ENCODE results near the gene COTL1. TPM values are rescaled to one million over a fixed set of nuclear protein-coding genes. Genes with fewer than 3 reads are reported as not detected.

The COTL1 gene
- total RNA-seq, 1 experiment from 2014 or later, result 24.8 TPM

DNA sequence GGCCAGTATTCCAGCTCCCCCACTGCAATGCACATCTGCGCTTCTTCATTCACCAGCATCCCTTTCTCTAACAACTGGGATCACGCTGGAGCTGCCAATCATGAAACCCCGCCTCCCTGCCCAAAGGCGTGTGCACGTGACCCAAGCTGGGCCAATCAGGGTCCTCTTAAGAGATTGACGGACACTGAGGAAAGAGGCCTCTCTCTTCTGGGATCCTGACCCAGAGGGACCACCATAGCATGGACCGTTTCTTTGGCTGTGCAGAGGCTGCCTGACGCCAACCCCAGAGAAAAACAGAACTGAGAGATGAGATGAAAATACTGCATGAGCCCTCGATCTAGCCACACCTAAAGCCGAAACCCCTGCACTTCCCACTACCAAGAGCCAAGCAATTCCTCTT lies 32.0 kb downstream of the COTL1 start:
- Histone ChIP-seq H3K27me3 (no peaks in the 10 kb centered on the region), H3K4me3 (no peak overlapping the region), H3K4me1 (no peaks in the 10 kb centered on the region), H3K36me3 (no peaks in the 10 kb centered on the region), H3K27ac (no peak overlapping the region), H3K9me3 (replicated peaks) (no peaks in the 10 kb centered on the region)
- peak; percentile 63 to 77 for DNase-seq

DNA sequence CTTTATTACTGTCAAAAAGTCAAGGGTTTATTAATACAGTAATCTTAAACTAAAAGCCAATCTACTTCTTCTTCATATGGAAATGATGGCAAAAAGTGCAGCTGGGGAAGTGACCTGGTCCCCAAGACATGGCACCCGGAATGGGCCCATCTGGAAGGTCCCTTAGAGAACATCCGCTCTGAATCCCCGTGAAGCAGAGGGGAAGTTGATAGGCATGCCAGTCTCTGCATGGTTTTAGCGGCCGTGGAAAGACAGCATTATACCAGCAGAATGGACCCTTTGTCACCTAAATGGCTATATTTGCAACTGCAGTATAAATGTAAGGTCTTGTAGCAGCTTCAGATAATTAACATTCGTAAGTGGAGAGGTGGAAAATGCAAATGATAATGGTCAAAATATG lies 32.4 kb downstream of the COTL1 start:
- H3K36me3 ChIP-seq, result no peaks in the 10 kb centered on the region
- DNase-seq, result no peak

DNA sequence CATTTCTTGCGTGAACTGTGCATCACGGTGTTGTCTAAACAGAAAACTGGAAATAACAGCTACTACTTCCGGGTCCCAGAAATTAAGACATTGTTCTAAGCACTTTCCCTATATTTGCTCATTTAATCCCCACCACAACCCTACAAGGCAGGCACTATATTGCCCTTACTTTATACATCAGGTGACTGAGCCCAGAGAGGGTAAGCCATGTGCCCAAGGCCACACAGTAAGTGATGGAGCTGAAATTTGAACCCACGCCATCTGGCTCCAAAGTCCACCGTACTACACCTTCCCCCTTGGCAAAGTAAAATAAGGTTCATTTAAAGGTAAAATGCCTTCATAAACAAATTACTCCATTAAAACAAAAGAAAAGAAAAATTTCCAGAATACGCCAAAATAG lies 33.2 kb downstream of the COTL1 start:
- DNase-seq, result no peak
- Histone ChIP-seq H3K36me3 (no peaks in the 10 kb centered on the region), H3K9me3 (replicated peaks) (no peaks in the 10 kb centered on the region), H3K27me3 (no peaks in the 10 kb centered on the region), H3K4me3 (no peak overlapping the region), H3K27ac (no peak overlapping the region), H3K4me1 (no peaks in the 10 kb centered on the region)

More for the DNA sequence above, 32.4 kb downstream of the COTL1 start:
- H3K4me3 ChIP-seq, result no peak overlapping the region
- no peaks in the 10 kb centered on the region for H3K9me3 ChIP-seq (replicated peaks)
- no peaks in the 10 kb centered on the region for H3K4me1 ChIP-seq
- H3K27ac ChIP-seq, result no peak overlapping the region
- H3K27me3 ChIP-seq, result no peaks in the 10 kb centered on the region

DNA sequence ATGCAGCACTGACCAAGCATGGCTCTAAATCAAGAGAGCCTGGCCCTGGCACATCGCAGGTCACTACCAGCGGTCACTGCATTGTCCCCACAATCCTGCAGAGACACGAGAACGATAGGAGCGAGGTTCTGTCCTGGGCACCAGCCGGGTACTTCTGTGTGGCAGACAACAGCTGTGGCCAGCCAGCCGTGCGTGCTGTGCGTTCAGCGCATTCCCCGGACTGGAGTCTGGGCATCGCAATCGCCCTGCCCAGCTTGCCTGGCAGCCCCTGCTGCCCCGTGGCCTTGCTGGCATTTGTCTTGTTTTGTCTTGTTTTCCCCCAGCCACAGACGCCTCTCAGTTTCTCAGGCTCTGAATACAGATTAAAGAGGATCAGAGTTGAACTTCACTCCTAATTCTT lies 33.9 kb downstream of the COTL1 start:
- Histone ChIP-seq H3K4me3 (no peak overlapping the region), H3K27me3 (no peaks in the 10 kb centered on the region), H3K9me3 (replicated peaks) (no peaks in the 10 kb centered on the region), H3K36me3 (no peaks in the 10 kb centered on the region), H3K4me1 (no peaks in the 10 kb centered on the region), H3K27ac (no peak overlapping the region)
- DNase-seq, result no peak

DNA sequence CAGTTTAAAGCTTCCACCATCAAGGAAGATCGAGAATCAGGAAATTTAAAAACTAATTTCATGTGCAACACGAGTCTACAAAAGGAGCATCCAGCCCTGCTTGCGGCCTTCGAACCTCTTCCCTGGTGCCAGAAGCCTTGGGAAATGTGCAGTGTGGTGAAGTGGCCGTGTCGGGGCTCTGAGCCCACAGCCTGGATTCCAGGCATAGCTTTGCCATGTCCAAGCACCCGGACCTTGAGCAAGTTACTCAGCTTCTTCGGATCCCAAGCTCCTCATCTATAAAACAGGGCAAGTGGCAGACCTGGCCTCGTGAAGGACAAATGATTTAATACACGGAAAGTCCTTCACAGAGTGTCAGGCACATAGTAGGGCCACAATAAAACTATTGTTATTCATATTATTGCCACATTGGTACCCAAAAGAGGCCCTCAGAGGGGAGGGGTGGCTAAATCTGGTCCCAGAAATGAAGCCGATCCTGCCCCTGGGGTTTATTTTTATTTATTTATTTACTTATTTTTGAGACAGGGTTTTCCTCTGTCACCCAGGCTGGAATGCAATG lies 34.8 kb downstream of the COTL1 start:
- H3K4me3 ChIP-seq, result no peak overlapping the region
- H3K27ac ChIP-seq, result no peak overlapping the region
- H3K4me1 ChIP-seq, result no peaks in the 10 kb centered on the region
- H3K9me3 ChIP-seq (replicated peaks), result no peaks in the 10 kb centered on the region
- no peaks in the 10 kb centered on the region for H3K27me3 ChIP-seq
- H3K36me3 ChIP-seq, result no peaks in the 10 kb centered on the region
- no peak for DNase-seq

DNA sequence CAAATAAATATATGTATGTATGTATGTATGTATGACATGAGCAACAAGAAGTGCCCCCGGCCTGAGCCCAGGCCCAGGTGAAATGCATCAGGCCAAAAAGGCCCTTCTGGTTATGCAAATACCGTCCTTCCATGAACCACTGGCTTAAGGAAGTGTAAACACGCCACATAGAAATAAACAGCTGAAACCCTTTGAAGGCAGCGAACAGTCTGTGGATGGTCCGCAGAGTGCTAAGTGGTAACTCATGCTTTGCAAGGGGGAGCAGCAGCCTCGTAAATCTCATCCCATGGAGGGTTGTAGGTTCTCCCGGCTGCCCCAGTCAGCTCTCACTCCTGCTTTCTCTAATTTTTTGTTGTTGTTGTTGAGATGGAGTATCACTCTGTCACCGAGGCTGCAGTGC lies 36.7 kb downstream of the COTL1 start:
- DNase-seq, result no peak
- H3K36me3 ChIP-seq, result no peaks in the 10 kb centered on the region
- H3K9me3 ChIP-seq (replicated peaks), result no peaks in the 10 kb centered on the region
- no peaks in the 10 kb centered on the region for H3K27me3 ChIP-seq
- no peak overlapping the region for H3K4me3 ChIP-seq
- H3K4me1 ChIP-seq, result no peaks in the 10 kb centered on the region
- H3K27ac ChIP-seq, result no peak overlapping the region

DNA sequence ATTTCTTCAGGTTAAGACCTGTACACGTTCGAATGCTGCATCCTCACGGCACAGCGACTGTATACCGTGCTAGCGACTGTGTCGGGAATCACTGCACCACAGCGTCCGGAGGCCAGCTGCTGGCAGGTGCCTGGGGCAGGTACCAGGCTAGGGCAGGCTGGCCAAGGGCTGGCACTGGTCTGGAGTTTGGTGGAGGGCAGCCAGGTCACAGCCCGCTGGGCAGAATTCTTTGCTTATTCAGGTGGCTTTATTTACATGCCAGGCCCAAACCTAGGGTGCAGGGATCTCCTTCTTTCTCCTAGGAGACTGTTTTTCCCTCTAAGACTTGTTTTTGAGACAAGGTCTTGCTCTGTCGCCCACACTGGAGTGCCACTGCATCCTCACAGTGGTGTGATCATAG lies 37.9 kb downstream of the COTL1 start:
- no peak overlapping the region for H3K4me3 ChIP-seq
- no peaks in the 10 kb centered on the region for H3K36me3 ChIP-seq

DNA sequence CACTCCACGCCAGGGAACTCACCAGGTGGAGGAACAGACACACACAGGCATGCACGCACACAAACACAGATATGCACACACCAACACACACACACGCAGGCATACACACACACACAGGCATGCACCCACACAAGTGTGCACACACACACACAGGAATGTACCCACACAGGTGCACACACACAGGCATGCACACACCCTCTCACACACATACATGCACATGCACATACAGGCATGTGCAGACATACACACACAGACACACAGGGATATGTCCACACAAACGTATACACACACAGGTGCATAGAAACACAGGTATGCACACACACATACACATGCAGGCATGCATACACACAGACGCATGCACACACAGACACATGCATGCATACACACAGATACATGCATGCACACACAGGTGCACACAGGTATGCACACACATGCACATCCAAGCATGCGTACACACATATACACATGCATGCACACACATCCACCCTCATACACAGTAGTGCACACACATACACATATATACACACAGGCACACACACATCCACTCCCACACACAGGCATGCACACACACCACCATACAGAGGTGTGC lies 39.2 kb downstream of the COTL1 start:
- Histone ChIP-seq H3K4me3 (no peak overlapping the region), H3K9me3 (replicated peaks) (no peaks in the 10 kb centered on the region), H3K27ac (no peak overlapping the region), H3K27me3 (no peaks in the 10 kb centered on the region), H3K36me3 (no peaks in the 10 kb centered on the region), H3K4me1 (no peaks in the 10 kb centered on the region)
- DNase-seq, result no peak

More for the DNA sequence above, 37.9 kb downstream of the COTL1 start:
- no peaks in the 10 kb centered on the region for H3K4me1 ChIP-seq
- H3K9me3 ChIP-seq (replicated peaks), result no peaks in the 10 kb centered on the region
- no peak for DNase-seq
- H3K27ac ChIP-seq, result no peak overlapping the region
- H3K27me3 ChIP-seq, result no peaks in the 10 kb centered on the region

DNA sequence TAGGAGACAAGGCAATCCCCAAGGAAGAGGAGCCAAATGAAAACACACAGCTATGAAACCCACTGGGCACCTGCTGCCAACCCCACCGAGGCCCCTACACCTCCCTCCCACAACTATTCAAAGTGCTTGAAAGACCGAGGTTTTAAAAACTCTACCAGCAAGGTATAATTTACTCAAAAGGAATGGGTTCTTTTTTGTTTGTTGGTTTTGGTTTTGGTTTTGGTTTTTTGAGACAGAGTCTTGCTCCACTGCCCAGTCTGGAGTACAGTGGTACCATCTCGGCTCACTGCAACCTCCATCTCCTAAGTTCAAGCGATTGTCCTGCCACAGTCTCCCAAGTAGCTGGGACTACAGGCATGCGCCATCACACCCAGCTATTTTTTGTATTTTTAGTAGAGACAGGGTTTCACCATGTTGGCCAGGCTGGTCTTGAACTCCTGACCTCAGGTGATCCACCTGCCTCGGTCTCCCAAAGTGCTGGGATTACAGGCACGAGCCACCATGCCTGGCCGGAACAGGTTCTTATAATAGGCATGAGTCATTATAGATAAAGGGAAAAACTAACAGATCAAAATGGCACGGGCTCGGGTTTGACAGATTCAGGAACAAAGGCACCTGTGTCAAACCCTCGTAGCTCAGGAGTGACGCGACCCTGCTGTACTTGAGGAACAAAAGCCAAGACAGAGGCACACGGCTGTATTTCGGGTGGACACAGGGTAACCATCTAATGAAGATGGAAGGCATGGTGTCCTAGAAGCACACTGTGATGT lies 40.7 kb downstream of the COTL1 start:
- Histone ChIP-seq H3K27ac (no peak overlapping the region), H3K4me1 (no peaks in the 10 kb centered on the region), H3K36me3 (no peaks in the 10 kb centered on the region), H3K4me3 (no peak overlapping the region), H3K9me3 (replicated peaks) (no peaks in the 10 kb centered on the region), H3K27me3 (no peaks in the 10 kb centered on the region)
- no peak for DNase-seq

DNA sequence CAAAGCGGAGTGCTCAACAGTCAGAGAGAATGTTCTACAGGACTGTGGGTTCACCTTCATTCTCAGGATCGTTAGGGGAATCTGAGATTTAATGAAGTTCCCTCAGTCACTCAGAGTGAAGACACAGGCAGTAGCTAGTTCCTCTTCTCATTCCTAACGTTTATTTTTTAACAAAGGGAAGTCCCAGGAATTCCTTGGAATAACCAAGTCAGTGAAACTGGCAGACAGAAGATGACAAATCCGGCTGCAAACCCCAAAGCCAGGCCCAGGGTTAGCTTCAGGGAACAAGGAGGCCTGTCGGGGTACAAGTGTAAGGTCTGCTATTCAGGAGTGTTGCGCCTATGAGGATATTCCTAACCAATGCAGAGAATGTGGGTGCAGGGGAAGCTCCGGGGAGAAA lies 42.0 kb downstream of the COTL1 start:
- H3K27ac ChIP-seq, result no peak overlapping the region
- no peak for DNase-seq
- H3K9me3 ChIP-seq (replicated peaks), result no peaks in the 10 kb centered on the region
- no peaks in the 10 kb centered on the region for H3K36me3 ChIP-seq
- H3K4me1 ChIP-seq, result no peaks in the 10 kb centered on the region
- H3K4me3 ChIP-seq, result no peak overlapping the region
- H3K27me3 ChIP-seq, result no peaks in the 10 kb centered on the region

DNA sequence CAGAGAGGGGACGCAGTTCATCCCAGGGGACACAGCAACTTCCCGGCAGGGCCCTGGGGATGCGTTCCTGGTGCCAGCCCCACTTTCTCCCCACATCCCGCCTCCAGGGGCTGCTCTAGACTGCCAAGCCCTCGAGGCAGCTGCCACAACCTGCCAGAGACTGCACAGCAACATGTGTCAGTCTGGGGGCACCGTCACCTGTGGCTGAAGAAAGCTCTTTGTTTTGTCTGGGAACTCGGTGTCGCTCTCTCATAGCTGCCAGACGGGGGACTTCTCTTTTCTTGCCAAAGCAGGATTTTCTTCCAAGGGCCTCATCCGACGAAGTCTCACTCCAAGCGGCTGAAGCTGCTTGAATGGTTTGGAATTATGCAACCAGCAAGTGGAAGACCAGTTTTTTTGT lies 43.7 kb downstream of the COTL1 start:
- Histone ChIP-seq H3K4me3 (no peak overlapping the region), H3K27ac (no peak overlapping the region), H3K36me3 (no peaks in the 10 kb centered on the region), H3K4me1 (no peaks in the 10 kb centered on the region), H3K9me3 (replicated peaks) (no peaks in the 10 kb centered on the region), H3K27me3 (no peaks in the 10 kb centered on the region)
- peak; percentile 18 to 40 for DNase-seq

DNA sequence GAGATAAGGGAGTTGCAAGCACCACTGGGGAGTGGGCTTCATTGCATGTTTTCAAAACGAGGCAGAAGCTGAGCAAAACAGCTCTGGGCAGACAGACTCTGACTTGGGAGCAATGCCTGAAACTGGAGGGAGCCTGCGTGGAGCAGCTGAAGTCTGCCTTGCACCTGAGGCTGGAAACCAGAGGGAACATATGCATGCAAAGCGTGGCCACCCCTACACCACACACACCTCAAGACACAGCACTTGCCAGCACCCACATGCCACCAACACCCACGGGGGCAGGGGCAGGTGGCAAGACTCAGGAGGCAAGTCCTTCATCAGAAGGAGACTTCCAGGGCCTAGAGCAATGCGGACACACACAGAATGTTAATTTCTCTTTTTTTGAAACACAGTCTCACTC lies 45.8 kb downstream of the COTL1 start:
- Histone ChIP-seq H3K27ac (no peak overlapping the region), H3K4me1 (no peaks in the 10 kb centered on the region), H3K4me3 (no peak overlapping the region), H3K9me3 (replicated peaks) (no peaks in the 10 kb centered on the region), H3K36me3 (no peaks in the 10 kb centered on the region), H3K27me3 (no peaks in the 10 kb centered on the region)
- DNase-seq, result no peak

DNA sequence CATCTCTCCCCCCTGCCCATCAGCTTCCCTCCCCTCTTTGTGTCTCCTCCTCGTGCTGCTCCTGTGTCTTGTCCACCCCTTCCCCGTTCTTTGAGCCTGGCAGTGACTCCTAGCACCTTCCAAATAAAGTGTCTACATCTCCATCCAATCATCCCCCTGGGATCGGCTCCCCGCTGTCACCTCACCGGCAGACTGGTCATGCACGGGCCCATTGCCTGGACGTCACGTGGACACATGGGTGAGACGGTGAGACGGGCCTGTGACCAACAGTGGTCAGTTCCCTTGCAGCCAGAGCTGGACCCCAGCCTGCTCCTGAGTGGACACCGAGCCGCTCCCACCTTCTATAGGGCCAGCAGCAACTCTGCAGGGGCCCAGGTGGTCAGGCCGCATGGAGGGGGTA lies 46.4 kb downstream of the COTL1 start:
- Histone ChIP-seq H3K27me3 (no peaks in the 10 kb centered on the region), H3K36me3 (no peaks in the 10 kb centered on the region), H3K9me3 (replicated peaks) (no peaks in the 10 kb centered on the region), H3K27ac (no peak overlapping the region), H3K4me3 (no peak overlapping the region), H3K4me1 (no peaks in the 10 kb centered on the region)
- no peak for DNase-seq

DNA sequence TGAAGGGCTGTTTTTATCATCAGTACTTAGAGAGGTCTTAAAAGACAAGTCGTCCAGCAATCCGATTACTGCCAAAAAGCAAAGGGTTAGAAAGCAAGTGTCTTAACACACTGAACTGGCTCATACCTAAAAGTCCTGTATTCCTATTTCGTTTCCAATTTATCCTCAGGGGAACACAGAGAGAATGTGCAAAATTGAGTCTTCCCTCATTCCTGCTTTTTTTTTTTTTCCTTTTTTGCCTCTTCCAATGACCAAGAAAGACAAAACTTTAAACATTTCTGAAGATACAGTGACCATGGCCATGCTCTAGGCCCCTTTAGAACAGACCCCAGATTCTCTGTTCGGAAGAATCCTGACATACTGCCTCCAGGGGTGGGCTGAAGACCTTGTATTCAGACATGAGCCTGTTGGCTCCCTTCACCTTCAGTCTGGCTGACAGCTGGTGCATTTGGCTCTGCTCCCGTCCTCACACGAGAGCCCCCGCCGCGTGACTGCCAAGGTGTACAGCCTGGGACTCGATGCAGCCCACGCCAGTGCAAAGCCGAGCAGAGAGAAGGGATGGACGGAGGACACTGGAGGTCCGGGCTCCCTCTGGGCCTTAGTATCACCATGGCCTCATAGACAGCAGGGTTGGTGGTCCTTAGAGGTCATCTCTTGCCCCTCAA lies 47.0 kb downstream of the COTL1 start:
- H3K4me1 ChIP-seq, result no peaks in the 10 kb centered on the region
- H3K36me3 ChIP-seq, result no peaks in the 10 kb centered on the region
- H3K4me3 ChIP-seq, result no peak overlapping the region
- no peak overlapping the region for H3K27ac ChIP-seq
- H3K9me3 ChIP-seq (replicated peaks), result no peaks in the 10 kb centered on the region
- DNase-seq, result no peak
- no peaks in the 10 kb centered on the region for H3K27me3 ChIP-seq

DNA sequence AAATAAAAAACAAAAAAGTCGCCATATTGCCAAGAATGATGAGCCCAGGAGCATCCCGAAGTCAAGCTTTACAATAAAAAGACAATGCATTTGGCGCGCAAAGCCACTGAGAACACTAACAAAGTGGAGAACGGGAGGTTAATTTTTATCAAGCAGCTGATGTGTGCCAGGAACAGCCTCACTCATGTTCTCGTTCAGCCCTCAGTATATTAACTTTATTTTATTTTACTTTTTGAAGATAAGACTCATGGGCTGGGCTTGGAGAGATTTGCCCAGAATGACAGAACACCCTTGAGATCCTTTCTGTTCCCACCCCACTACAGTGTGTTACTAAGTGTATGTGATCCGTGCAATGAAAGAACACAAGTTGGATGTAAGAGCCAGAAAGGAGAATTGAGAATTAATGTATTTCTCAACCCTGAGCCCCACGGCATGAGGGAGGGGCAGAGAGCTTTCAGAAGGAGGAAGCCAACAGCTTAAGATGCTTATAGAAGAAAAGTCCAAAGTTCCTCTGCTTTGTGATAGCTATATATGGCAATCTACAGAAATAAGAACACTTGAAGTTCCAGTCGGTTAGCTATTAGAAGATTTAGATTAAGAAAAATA lies 48.4 kb downstream of the COTL1 start:
- no peak for DNase-seq
- no peak overlapping the region for H3K27ac ChIP-seq
- no peaks in the 10 kb centered on the region for H3K36me3 ChIP-seq
- no peaks in the 10 kb centered on the region for H3K27me3 ChIP-seq
- no peak overlapping the region for H3K4me3 ChIP-seq
- no peaks in the 10 kb centered on the region for H3K9me3 ChIP-seq (replicated peaks)
- no peaks in the 10 kb centered on the region for H3K4me1 ChIP-seq
